SK-N-MC (cell line): ENCODE data around the gene AUTS2.

Experiments
- DNase-seq: peaks from one replicate; pipeline ENCODE4 v3.0.0-alpha.2; 2011; ENCODE audit warnings: low read depth, low spot score
- H3K27ac ChIP-seq: fragments of 200-600 bp; sonication (generic); 2 replicates; pipeline ENCODE4 v1.5.1; 2016; ENCODE audit warnings: mixed run types
- H3K36me3 ChIP-seq: fragments of 200-600 bp; sonication (generic); 2 replicates; pipeline ENCODE4 v1.6.1; 2017; ENCODE audit warnings: antibody characterized with exemption, low read length, mixed read lengths; ENCODE audit not compliant: insufficient read depth
- H3K4me3 ChIP-seq: fragments of 200-600 bp; sonication (generic); 2 replicates; pipeline ENCODE4 v1.5.1; 2016
- H3K9ac ChIP-seq: fragments of 200-600 bp; sonication (generic); 2 replicates; pipeline ENCODE4 v1.8.0; 2017; ENCODE audit warnings: mixed run types, mixed read lengths; ENCODE audit not compliant: insufficient read length
- H3K9me3 ChIP-seq: fragments of 200-600 bp; sonication (generic); 2 replicates; pipeline ENCODE4 v1.6.1; 2017; ENCODE audit warnings: low read depth, mild to moderate bottlenecking, antibody characterized with exemption, low read length, moderate library complexity, mixed read lengths
- EZH2 ChIP-seq: fragments of 200-600 bp; sonication (generic); IDR thresholded peaks from one replicate; pipeline ENCODE4 v1.6.1; 2017; ENCODE audit warnings: antibody characterized with exemption
- FOXP2 ChIP-seq: optimal IDR thresholded peaks from 2 replicates; pipeline ENCODE3; 2011; ENCODE audit warnings: mild to moderate bottlenecking, moderate library complexity; ENCODE audit not compliant: insufficient read depth; ENCODE audit errors: extremely low read length, control extremely low read depth
- POLR2AphosphoS5 ChIP-seq: IDR thresholded peaks from 2 replicates; pipeline ENCODE4 v1.6.1; 2012; ENCODE audit warnings: mild to moderate bottlenecking, low read depth, low read length, borderline replicate concordance

AUTS2 gene

DNA sequence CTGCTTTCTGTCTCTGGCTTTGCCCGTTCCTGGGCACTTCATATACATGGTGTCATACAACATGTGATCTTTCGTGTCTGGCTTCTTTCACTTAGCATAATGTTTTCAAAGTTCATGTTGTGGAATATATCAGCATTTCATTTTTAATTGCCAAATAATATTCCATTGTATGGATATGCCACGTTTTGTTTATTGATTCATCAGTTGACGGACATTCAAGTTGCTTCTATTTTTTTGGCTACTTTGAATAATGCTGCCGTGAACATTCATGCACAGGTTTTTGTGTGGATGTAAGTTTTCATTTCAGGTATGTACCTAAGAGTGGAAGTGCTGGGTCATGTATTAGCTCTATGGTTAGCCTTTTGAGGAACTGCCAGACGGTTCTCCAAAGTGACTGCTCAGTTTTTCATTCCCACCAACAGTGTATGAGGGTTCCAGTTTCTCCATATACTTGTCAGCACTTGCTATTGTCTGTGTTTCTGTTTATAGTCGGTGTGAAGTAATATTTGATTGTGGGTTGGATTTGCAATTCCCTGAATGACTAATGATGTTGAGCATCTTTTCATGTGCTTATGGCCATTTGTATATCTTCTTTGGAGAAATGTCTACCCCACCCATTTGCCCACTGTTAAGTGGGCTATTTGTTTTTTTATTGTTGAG is 1132.3 kb downstream of the AUTS2 start:
- H3K9ac ChIP-seq, result no peak overlapping the region
- TF ChIP-seq POLR2AphosphoS5 (no peak), EZH2 (no peak), FOXP2 (no peak)
- no peak overlapping the region for H3K27ac ChIP-seq
- no peaks in the 10 kb centered on the region for H3K9me3 ChIP-seq
- peaks cover 8% of the 10 kb centered on the region; the same call in 1 of the 2 replicates for H3K36me3 ChIP-seq
- no peak for DNase-seq
- H3K4me3 ChIP-seq, result no peak overlapping the region

DNA sequence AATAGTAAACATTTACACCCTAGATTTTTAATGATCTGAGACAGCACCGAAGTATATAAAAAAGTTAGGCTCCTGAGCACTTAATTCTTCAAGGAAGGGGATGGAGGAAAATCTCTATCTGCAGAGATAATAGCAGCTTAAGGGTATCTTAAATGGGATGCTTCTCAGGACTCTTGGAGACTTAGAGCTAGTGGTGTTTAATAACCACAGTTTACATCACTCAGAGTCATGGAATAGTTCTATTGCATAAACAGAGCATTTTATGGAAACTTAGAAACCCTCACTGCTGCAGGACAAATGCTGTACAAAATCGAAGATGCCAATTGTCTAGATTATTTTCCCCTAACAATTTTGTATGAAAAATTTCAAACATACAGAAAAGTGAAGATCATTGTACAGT is 1134.8 kb downstream of the AUTS2 start:
- Histone ChIP-seq H3K9ac (no peak overlapping the region), H3K36me3 (peaks cover 8% of the 10 kb centered on the region; the same call in 1 of the 2 replicates), H3K27ac (no peak overlapping the region), H3K9me3 (no peaks in the 10 kb centered on the region), H3K4me3 (no peak overlapping the region)
- DNase-seq, result no peak
- TF ChIP-seq FOXP2 (no peak), EZH2 (no peak), POLR2AphosphoS5 (no peak)

DNA sequence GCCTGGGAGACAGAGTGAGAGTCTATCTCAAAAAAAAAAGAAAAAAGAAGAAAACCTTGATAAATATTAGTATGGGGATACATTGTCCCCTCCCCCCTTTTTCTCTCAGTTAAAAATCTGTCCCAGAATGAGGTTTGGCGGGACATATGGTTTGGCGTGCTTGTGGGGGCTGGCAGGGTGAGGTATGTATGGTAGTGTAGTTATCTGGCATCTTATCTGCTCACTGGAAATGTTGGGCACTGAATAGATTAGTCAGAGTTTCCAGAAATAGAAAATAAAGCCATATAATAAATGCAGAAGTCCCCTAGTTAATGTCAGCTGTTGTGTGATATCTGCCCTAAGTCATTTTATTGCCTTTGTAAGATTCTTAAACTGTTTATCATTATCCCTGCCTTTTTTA is 1136.1 kb downstream of the AUTS2 start:
- no peak overlapping the region for H3K4me3 ChIP-seq
- H3K36me3 ChIP-seq, result peaks cover 8% of the 10 kb centered on the region; the same call in 1 of the 2 replicates
- H3K9me3 ChIP-seq, result no peaks in the 10 kb centered on the region
- no peak for TF ChIP-seq FOXP2
- no peak for TF ChIP-seq EZH2
- no peak for TF ChIP-seq POLR2AphosphoS5
- H3K9ac ChIP-seq, result no peak overlapping the region
- DNase-seq, result no peak
- no peak overlapping the region for H3K27ac ChIP-seq

DNA sequence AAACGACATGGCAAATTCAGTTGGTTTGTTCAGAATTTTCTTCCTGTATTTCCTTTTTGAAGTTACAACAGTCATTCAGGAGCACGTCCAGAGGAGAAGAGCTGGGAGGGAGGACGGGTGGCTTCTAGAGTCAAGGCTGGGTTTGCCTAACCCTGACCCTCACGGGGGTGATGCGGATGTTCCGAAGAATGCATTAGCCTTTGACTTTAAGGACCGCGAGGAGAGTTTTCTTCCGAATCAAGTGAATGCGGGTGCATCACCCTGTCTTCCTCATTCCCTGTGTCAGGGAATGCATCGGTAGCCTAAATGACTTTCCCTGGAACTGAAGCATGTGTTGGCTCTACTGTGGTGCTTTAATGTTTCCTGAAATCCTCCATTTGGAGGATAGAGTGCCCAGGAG is 1137.0 kb downstream of the AUTS2 start:
- peaks cover 6% of the 10 kb centered on the region; the same call in 1 of the 2 replicates for H3K36me3 ChIP-seq
- no peak overlapping the region for H3K4me3 ChIP-seq
- no peak overlapping the region for H3K27ac ChIP-seq
- no peak for TF ChIP-seq FOXP2
- TF ChIP-seq POLR2AphosphoS5, result no peak
- no peak for TF ChIP-seq EZH2
- no peak overlapping the region for H3K9ac ChIP-seq
- no peak for DNase-seq
- H3K9me3 ChIP-seq, result no peaks in the 10 kb centered on the region

DNA sequence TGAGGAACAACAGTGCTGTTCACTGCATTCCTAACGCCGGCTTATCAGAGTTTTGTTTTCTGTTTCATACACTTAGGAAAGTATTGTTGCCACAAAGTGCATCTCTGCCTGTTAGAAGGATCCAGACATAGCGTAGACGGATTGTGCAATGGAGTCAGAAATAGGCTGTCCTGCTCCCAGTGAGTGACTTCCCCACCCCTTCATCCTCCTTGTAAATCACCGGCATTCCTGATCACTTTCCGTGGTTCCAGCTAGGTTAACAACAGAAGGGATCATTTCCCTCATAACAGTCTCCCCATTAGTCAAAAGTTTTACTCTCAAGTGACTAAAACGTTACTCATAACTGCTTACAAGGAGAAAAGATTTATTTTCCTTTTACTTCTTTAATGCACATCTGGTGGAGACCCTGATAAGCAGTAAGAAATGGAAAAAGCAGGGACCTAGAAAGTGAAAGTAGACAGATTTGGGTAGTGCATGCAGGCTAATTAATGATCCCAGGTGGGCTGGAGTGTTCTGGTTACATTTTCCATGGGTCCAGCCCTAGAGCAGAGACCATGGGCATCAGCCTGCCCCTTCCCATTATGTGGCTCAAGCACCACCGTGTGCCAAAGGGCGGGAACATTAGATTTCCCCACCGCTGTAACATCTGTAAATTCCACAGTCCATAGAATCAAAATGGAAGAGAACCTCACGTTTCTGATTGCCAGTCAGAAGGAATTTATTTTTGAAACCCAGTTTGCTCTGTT is 1138.6 kb downstream of the AUTS2 start:
- TF ChIP-seq FOXP2, result no peak
- TF ChIP-seq POLR2AphosphoS5, result no peak
- no peak for TF ChIP-seq EZH2
- H3K36me3 ChIP-seq, result no peaks in the 10 kb centered on the region
- no peak for DNase-seq
- H3K27ac ChIP-seq, result no peak overlapping the region
- H3K9me3 ChIP-seq, result no peaks in the 10 kb centered on the region
- H3K4me3 ChIP-seq, result peak overlapping the region; percentile 10; the same call in 1 of the 2 replicates
- no peak overlapping the region for H3K9ac ChIP-seq

DNA sequence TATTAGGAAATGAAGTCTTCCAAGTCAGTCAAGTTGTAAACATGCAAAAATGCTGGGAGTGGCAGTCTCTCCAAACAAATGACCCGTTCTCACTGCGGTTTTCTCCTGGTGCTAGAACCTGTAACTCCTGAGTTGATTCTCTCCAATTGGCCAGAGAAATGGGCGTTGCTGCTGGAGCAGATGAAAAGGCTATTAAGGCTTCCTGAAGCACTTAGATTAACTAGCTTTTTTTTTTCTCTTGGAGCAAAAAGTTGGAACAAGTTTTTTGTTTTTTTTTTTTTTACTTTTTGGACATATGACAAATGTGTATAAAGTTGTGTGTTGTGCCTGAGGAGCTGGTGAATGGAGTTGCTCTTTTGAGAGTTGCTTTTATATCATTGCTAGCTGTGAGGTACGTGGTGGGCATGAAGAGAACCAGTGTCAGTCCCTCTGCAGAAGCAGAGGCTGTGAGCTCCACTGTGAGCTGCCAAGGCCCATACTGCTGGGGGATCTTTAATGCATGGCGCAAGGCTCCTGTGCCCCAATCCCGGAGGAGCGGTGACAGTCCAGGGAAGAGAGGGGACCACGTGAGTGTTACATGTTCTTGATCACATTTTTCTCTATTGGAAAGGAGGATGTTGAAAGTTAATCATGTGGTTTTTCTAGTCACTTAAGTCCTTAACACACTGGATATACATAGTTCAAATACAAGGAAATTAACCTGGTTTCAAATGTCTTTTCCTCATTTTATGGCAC is 1140.0 kb downstream of the AUTS2 start:
- TF ChIP-seq POLR2AphosphoS5, result no peak
- TF ChIP-seq EZH2, result no peak
- no peak for TF ChIP-seq FOXP2
- no peaks in the 10 kb centered on the region for H3K36me3 ChIP-seq
- DNase-seq, result no peak
- no peak overlapping the region for H3K9ac ChIP-seq
- H3K27ac ChIP-seq, result no peak overlapping the region
- no peak overlapping the region for H3K4me3 ChIP-seq
- no peaks in the 10 kb centered on the region for H3K9me3 ChIP-seq

DNA sequence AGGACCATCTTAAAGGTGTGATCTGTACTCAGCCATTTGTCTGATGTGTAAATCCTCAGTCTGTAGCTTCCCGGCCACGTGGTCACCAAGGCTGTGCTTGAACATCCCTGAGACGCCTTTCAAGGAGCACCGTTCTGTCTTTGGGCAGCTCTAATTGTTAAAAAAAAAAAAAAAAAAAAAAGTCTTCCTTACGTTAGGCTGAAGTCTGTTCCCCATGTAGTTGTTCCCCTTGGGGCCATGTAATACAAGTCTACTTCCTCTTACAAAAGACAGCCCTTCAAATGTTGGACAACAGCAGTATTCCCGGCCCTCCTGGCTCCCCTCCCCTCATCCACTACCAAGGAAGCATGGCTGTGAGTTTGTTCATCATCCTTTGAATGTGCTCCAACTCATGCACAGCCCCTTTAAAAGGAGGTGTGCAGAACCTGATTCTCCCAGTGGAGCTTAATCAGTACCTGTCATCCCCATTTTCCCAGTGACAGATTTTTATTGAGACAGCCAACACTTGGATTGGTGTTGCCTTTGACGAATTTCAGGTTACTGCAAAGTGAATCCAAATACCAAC is 1141.5 kb downstream of the AUTS2 start:
- no peak overlapping the region for H3K27ac ChIP-seq
- H3K36me3 ChIP-seq, result no peaks in the 10 kb centered on the region
- no peak for DNase-seq

DNA sequence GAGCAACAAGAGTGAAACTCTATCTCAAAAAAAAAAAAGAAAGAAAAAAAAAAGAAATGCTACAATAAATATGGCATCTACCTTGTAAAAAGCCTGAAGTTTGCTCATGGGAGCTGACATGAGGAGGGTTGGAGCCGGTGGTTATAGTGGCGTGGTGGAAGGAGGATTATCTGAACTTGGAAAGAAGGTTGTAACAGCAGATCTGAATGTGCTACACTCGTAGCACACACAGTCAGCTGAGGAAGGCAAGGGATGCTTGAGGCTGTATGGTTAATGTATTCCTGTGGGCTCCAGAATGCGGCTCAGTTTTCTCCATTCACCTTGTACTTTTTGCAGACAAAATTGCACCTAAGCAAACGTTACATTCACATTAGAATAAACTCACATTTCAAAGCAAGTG is 1143.4 kb downstream of the AUTS2 start:
- Histone ChIP-seq H3K27ac (no peak overlapping the region), H3K36me3 (no peaks in the 10 kb centered on the region), H3K9ac (no peak overlapping the region), H3K9me3 (no peaks in the 10 kb centered on the region), H3K4me3 (no peak overlapping the region)
- TF ChIP-seq POLR2AphosphoS5 (no peak), EZH2 (no peak), FOXP2 (no peak)
- no peak for DNase-seq

More for the DNA sequence above, 1141.5 kb downstream of the AUTS2 start:
- TF ChIP-seq POLR2AphosphoS5, result no peak
- H3K9ac ChIP-seq, result no peak overlapping the region
- H3K4me3 ChIP-seq, result no peak overlapping the region
- no peaks in the 10 kb centered on the region for H3K9me3 ChIP-seq
